GM19240 (cell line): Measurements from ENCODE around the gene ELMO1.

Source experiments
- DNase-seq: peaks from one replicate; pipeline ENCODE4 v3.0.0; 2011; ENCODE audit warnings: low spot score; ENCODE audit not compliant: insufficient read length

ELMO1 gene

GRCh38 chr7:36854652-36855051 lies 594.0 kb downstream of the ELMO1 start:
- no peak for DNase-seq

- DNase-seq, result no peak
Observed at GRCh38 chr7:36852931-36853330, 595.7 kb downstream of the ELMO1 start.

- no peak for DNase-seq
Observed at GRCh38 chr7:36852017-36852416, 596.6 kb downstream of the ELMO1 start.

GRCh38 chr7:36851382-36851781 lies 597.3 kb downstream of the ELMO1 start:
- DNase-seq, result no peak

- no peak for DNase-seq
Observed at GRCh38 chr7:36847946-36848345, 600.7 kb downstream of the ELMO1 start.

GRCh38 chr7:36844374-36844773 lies 604.3 kb downstream of the ELMO1 start:
- DNase-seq, result no peak

GRCh38 chr7:36840904-36841303 lies 607.8 kb downstream of the ELMO1 start:
- no peak for DNase-seq

- no peak for DNase-seq
Observed at GRCh38 chr7:36838616-36839225, 609.9 kb downstream of the ELMO1 start.

- no peak for DNase-seq
Observed at GRCh38 chr7:36831049-36831448, 617.6 kb downstream of the ELMO1 start.

- no peak for DNase-seq
Observed at GRCh38 chr7:36827726-36828703, 620.6 kb downstream of the ELMO1 start.

GRCh38 chr7:36825501-36825900 lies 623.2 kb downstream of the ELMO1 start:
- no peak for DNase-seq

GRCh38 chr7:36823353-36823752 lies 625.3 kb downstream of the ELMO1 start:
- no peak for DNase-seq

- no peak for DNase-seq
Observed at GRCh38 chr7:36821617-36822016, 627.0 kb downstream of the ELMO1 start.

- no peak for DNase-seq
Observed at GRCh38 chr7:36820527-36821170, 628.0 kb downstream of the ELMO1 start.

GRCh38 chr7:36819639-36820038 lies 629.0 kb downstream of the ELMO1 start:
- no peak for DNase-seq

- no peak for DNase-seq
Observed at GRCh38 chr7:36814311-36814710, 634.4 kb downstream of the ELMO1 start.

GRCh38 chr7:36811807-36812206 lies 636.9 kb downstream of the ELMO1 start:
- DNase-seq, result no peak

GRCh38 chr7:36810489-36810888 lies 638.2 kb downstream of the ELMO1 start:
- no peak for DNase-seq

- DNase-seq, result no peak
Observed at GRCh38 chr7:36810032-36810431, 638.6 kb downstream of the ELMO1 start.

GRCh38 chr7:36809510-36809909 lies 639.2 kb downstream of the ELMO1 start:
- no peak for DNase-seq

- no peak for DNase-seq
Observed at GRCh38 chr7:36809086-36809485, 639.6 kb downstream of the ELMO1 start.

GRCh38 chr7:36806891-36807290 lies 641.8 kb downstream of the ELMO1 start:
- DNase-seq, result no peak
